Stimulated activated CD8-positive, alpha-beta memory T cell treated with anti-CD3 and anti-CD28 coated beads, Interleukin-2, amount 100 ng/mL, for 1 hour (primary cell): Measurements from ENCODE around the gene C1QL3.

Source experiments
- DNase-seq, 2 donors: peaks; one replicate each; pipeline ENCODE4 v3.0.0-alpha.2; 2020; ENCODE audit warnings: low read depth in 2 of 2

The C1QL3 gene

GRCh38 chr10:16521311-16522016 lies at the start of gene C1QL3:
Gene C1QL3 (minus strand): TSS chr10:16521879. CDS start chr10:16521065, 814 bp downstream.
- DNase-seq: no peak

GRCh38 chr10:16570731-16571130 lies 49.1 kb upstream of the C1QL3 start:
- DNase-seq: no peak

- no peak for DNase-seq
Measured at GRCh38 chr10:16566202-16566805, 44.6 kb upstream of the C1QL3 start.

- no peak for DNase-seq
Measured at GRCh38 chr10:16565604-16566003, 43.9 kb upstream of the C1QL3 start.

GRCh38 chr10:16562891-16563290 lies 41.2 kb upstream of the C1QL3 start:
- DNase-seq: no peak

- DNase-seq: no peak
Measured at GRCh38 chr10:16559236-16559773, 37.6 kb upstream of the C1QL3 start.

- DNase-seq: no peak
Measured at GRCh38 chr10:16547973-16548372, 26.3 kb upstream of the C1QL3 start.

- no peak for DNase-seq
Measured at GRCh38 chr10:16545116-16545736, 23.5 kb upstream of the C1QL3 start.

- no peak for DNase-seq
Measured at GRCh38 chr10:16544591-16544990, 22.9 kb upstream of the C1QL3 start.

- DNase-seq: no peak
Measured at GRCh38 chr10:16544099-16544498, 22.4 kb upstream of the C1QL3 start.

- DNase-seq: no peak
Measured at GRCh38 chr10:16536155-16536554, 14.5 kb upstream of the C1QL3 start.

- DNase-seq: no peak
Measured at GRCh38 chr10:16529853-16530252, 8.2 kb upstream of the C1QL3 start.

GRCh38 chr10:16527452-16527851 lies 5.8 kb upstream of the C1QL3 start:
- DNase-seq: no peak

GRCh38 chr10:16520900-16521299 lies 779 bp downstream of the C1QL3 start:
- DNase-seq: no peak

GRCh38 chr10:16519908-16520861 lies 1.5 kb downstream of the C1QL3 start:
- no peak for DNase-seq

- DNase-seq: no peak
Measured at GRCh38 chr10:16519250-16519907, 2.3 kb downstream of the C1QL3 start.

GRCh38 chr10:16518822-16519221 lies 2.9 kb downstream of the C1QL3 start:
- no peak for DNase-seq

- DNase-seq: no peak
Measured at GRCh38 chr10:16510843-16511242, 10.8 kb downstream of the C1QL3 start.

- no peak for DNase-seq
Measured at GRCh38 chr10:16509996-16510395, 11.7 kb downstream of the C1QL3 start.

- DNase-seq: no peak
Measured at GRCh38 chr10:16505161-16505560, 16.5 kb downstream of the C1QL3 start.

- no peak for DNase-seq
Measured at GRCh38 chr10:16497911-16498310, 23.8 kb downstream of the C1QL3 start.
